ENCODE data around the gene CLN6.

DNA sequence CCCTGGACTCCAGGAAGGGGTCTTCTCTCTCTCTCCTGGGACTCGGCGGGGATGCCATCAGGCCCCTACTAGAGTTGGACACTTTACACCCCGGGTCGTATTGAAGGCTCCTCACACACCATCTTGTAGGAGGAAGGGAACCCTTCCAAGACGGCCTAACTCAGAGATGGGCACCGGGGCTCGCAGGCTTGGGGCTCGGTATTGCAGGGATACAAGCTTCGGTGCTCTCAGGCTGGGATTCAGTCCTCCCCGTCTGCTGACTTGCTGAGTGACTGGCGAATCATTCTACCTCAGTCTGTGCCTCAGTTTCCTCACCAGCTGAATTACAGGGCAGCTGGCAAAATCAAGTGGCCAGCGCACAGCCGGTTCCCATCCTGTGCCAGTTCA, 24.0 kb downstream of the CLN6 start:
- TF ChIP-seq, protein P1, sequence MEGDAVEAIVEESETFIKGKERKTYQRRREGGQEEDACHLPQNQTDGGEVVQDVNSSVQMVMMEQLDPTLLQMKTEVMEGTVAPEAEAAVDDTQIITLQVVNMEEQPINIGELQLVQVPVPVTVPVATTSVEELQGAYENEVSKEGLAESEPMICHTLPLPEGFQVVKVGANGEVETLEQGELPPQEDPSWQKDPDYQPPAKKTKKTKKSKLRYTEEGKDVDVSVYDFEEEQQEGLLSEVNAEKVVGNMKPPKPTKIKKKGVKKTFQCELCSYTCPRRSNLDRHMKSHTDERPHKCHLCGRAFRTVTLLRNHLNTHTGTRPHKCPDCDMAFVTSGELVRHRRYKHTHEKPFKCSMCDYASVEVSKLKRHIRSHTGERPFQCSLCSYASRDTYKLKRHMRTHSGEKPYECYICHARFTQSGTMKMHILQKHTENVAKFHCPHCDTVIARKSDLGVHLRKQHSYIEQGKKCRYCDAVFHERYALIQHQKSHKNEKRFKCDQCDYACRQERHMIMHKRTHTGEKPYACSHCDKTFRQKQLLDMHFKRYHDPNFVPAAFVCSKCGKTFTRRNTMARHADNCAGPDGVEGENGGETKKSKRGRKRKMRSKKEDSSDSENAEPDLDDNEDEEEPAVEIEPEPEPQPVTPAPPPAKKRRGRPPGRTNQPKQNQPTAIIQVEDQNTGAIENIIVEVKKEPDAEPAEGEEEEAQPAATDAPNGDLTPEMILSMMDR (IDR thresholded peaks at IDR 0.05): no peak
- no peak for TF ChIP-seq POLR2A (IDR thresholded peaks at IDR 0.05)
